Urinary bladder (tissue), 4 donors: ENCODE measurements around the gene SNRNP27. TPM values are rescaled to one million over a fixed set of nuclear protein-coding genes. Genes with fewer than 3 reads are reported as not detected.
"Not testable (repeated sequence)": the region's sequence is repeated elsewhere in the genome, so short reads cannot be mapped to it uniquely, and the experiment has no call there.

Experiments
- DNase-seq: peaks from one replicate; pipeline ENCODE4 v3.0.0-alpha.2; 2015; ENCODE audit errors: extremely low spot score
- H3K27ac ChIP-seq: one replicate; pipeline ENCODE4 v1.5.1; 2013; ENCODE audit warnings: low read depth, mild to moderate bottlenecking, moderate library complexity
- H3K36me3 ChIP-seq: one replicate; pipeline ENCODE4 v1.6.1; 2013; ENCODE audit warnings: mild to moderate bottlenecking, moderate library complexity; ENCODE audit not compliant: insufficient read depth
- H3K4me1 ChIP-seq: one replicate; pipeline ENCODE4 v1.6.1; 2013; ENCODE audit warnings: mild to moderate bottlenecking, moderate library complexity; ENCODE audit not compliant: insufficient read depth
- H3K4me3 ChIP-seq: one replicate; pipeline ENCODE4 v1.5.1; 2013; ENCODE audit warnings: low read depth, low read length
- WGBS: extraction: QIAGEN DNeasy Blood & Tissue Kit; methylation state at CpG from one replicate; pipeline ENCODE4 v1.1.7; 2013; 5-methylcytosine and 5-hydroxymethylcytosine counted together
- polyA plus RNA-seq: library from polyadenylated mRNA; stranded (reverse); fragments of 200-250 nt; gene quantifications from one replicate; pipeline ENCODE4 v1.2.3, GENCODE V29; 2013
- total RNA-seq: library from RNA; depleted of rRNA; stranded (reverse); fragments of >200 nt; gene quantifications from one replicate; pipeline ENCODE4 v1.2.3, GENCODE V29; 2014
- donor health status: healthy with polysubstance abuse.
- donor health status: healthy.

Gene SNRNP27
- total and polyA plus RNA-seq, 2 donors, result 39.6 to 49.4 TPM

GRCh38 chr2:69894737-69895136 lies 981 bp downstream of the SNRNP27 start:
- DNase-seq, H3K4me1 ChIP-seq, H3K36me3 ChIP-seq: not testable (repeated sequence)
- Histone ChIP-seq H3K27ac (peak overlapping the region; percentile 1), H3K4me3 (peak overlapping the region; percentile 68)
- 26% methylated on average over 23 of the region's 23 CpGs for WGBS

- no peaks in the 10 kb centered on the region for H3K4me1 ChIP-seq
- DNase-seq, result no peak
- H3K36me3 ChIP-seq, result peaks cover 1% of the 10 kb centered on the region
- H3K4me3 ChIP-seq, result no peak overlapping the region
- H3K27ac ChIP-seq, result no peak overlapping the region
- WGBS, result 79% methylated on average over 8 of the region's 8 CpGs
Measured at GRCh38 chr2:69902213-69902922, 8.6 kb downstream of the SNRNP27 start.

GRCh38 chr2:69907216-69907615 lies 13.5 kb downstream of the SNRNP27 start:
- Histone ChIP-seq H3K36me3 (no peaks in the 10 kb centered on the region), H3K4me1 (no peaks in the 10 kb centered on the region), H3K27ac (no peak overlapping the region), H3K4me3 (no peak overlapping the region)
- DNase-seq, result no peak

- no peak for DNase-seq
- H3K4me3 ChIP-seq, result no peak overlapping the region
- no peaks in the 10 kb centered on the region for H3K4me1 ChIP-seq
- WGBS, result 3% methylated on average over 2 of the region's 2 CpGs
- H3K27ac ChIP-seq, result no peak overlapping the region
- no peaks in the 10 kb centered on the region for H3K36me3 ChIP-seq
Measured at GRCh38 chr2:69911985-69912563, 18.3 kb downstream of the SNRNP27 start.

- H3K36me3 ChIP-seq, result no peaks in the 10 kb centered on the region
- under 1% methylated on average over 56 of the region's 56 CpGs for WGBS
- H3K4me3 ChIP-seq, result peak overlapping the region; percentile 46
- no peaks in the 10 kb centered on the region for H3K4me1 ChIP-seq
- no peak for DNase-seq
- H3K27ac ChIP-seq, result peak overlapping the region; percentile 94
Measured at GRCh38 chr2:69914164-69914949, 20.6 kb downstream of the SNRNP27 start.

- WGBS, result under 1% methylated on average over 81 of the region's 81 CpGs
- Histone ChIP-seq H3K4me3 (peak within 1 kb of the TSS; percentile 92), H3K4me1 (no peaks in the 10 kb centered on the region), H3K27ac (peak within 1 kb of the TSS; percentile 94), H3K36me3 (no peaks in the 10 kb centered on the region)
- peak; percentile 100 for DNase-seq
Measured at GRCh38 chr2:69914950-69915945, 21.5 kb downstream of the SNRNP27 start, which contains the start of gene MXD1. TSS of gene MXD1 (plus strand) at chr2:69915109. CDS start at chr2:69915331, 222 bp downstream.

- Histone ChIP-seq H3K27ac (no peak overlapping the region), H3K4me1 (no peaks in the 10 kb centered on the region), H3K4me3 (peak overlapping the region; percentile 92), H3K36me3 (no peaks in the 10 kb centered on the region)
- WGBS, result 34% methylated on average over 2 of the region's 2 CpGs
- no peak for DNase-seq
Measured at GRCh38 chr2:69916106-69916505, 22.4 kb downstream of the SNRNP27 start.

- Histone ChIP-seq H3K4me1 (no peaks in the 10 kb centered on the region), H3K36me3 (no peaks in the 10 kb centered on the region), H3K27ac (no peak overlapping the region), H3K4me3 (no peak overlapping the region)
- WGBS, result 52% methylated on average over 3 of the region's 3 CpGs
- no peak for DNase-seq
Measured at GRCh38 chr2:69917852-69918251, 24.1 kb downstream of the SNRNP27 start.

- Histone ChIP-seq H3K27ac (no peak overlapping the region), H3K36me3 (peaks cover 2% of the 10 kb centered on the region), H3K4me3 (no peak overlapping the region), H3K4me1 (no peaks in the 10 kb centered on the region)
- 78% methylated on average over 3 of the region's 3 CpGs for WGBS
- DNase-seq, result no peak
Measured at GRCh38 chr2:69918401-69918800, 24.6 kb downstream of the SNRNP27 start.

GRCh38 chr2:69923116-69923515 lies 29.4 kb downstream of the SNRNP27 start:
- H3K4me1 ChIP-seq, result no peaks in the 10 kb centered on the region
- WGBS, result 96% methylated on average over 3 of the region's 3 CpGs
- H3K36me3 ChIP-seq, result peaks cover 2% of the 10 kb centered on the region
- H3K4me3 ChIP-seq, result no peak overlapping the region
- no peak overlapping the region for H3K27ac ChIP-seq
- no peak for DNase-seq

- DNase-seq, result no peak
- no peaks in the 10 kb centered on the region for H3K4me1 ChIP-seq
- H3K36me3 ChIP-seq, result peaks cover 2% of the 10 kb centered on the region
- H3K27ac ChIP-seq, result no peak overlapping the region
- WGBS, result 95% methylated on average over 3 of the region's 3 CpGs
- no peak overlapping the region for H3K4me3 ChIP-seq
Measured at GRCh38 chr2:69926849-69927515, 33.2 kb downstream of the SNRNP27 start.

GRCh38 chr2:69931832-69932595 lies 38.3 kb downstream of the SNRNP27 start:
- peaks cover 3% of the 10 kb centered on the region for H3K36me3 ChIP-seq
- H3K4me1 ChIP-seq, result no peaks in the 10 kb centered on the region
- WGBS, result 82% methylated on average over 7 of the region's 7 CpGs
- DNase-seq, result no peak
- no peak overlapping the region for H3K27ac ChIP-seq
- H3K4me3 ChIP-seq, result no peak overlapping the region
